ENCODE results near the gene GPRC5D. TPM values are rescaled to one million over a fixed set of nuclear protein-coding genes. Genes with fewer than 3 reads are reported as not detected.

The GPRC5D gene
- polyA plus RNA-seq, 1 donor (not counting 4 experiments of a cell fraction or from before 2014, with no cell fraction given), result 0.08 TPM

GRCh38 chr12:12933742-12934141 lies 18.2 kb downstream of the GPRC5D start:
- no peaks in the 10 kb centered on the region for H3K27me3 ChIP-seq (ENCODE audit: control insufficient read depth, extremely low read depth, insufficient read depth, low read length)
- no peak for DNase-seq (ENCODE audit: low read depth, low spot score)
- H3K9me1 ChIP-seq (ENCODE audit: control insufficient read depth, extremely low read depth, insufficient read depth, low read length), result no peaks in the 10 kb centered on the region
- no peaks in the 10 kb centered on the region for H3K79me2 ChIP-seq (ENCODE audit: control insufficient read depth, insufficient read depth, low read length)
- no peak overlapping the region for H2AFZ ChIP-seq (ENCODE audit: control insufficient read depth, low read length)
- no peak for TF ChIP-seq CTCF (optimal IDR thresholded peaks at IDR 0.05 in 1 of 3, IDR thresholded peaks at IDR 0.05 in 1 of 3, conservative IDR thresholded peaks at IDR 0.05 in 1 of 3; ENCODE audit: extremely low read depth in 1 of 3, insufficient read depth in 2 of 3, low read length in 3 of 3)
- H3K4me1 ChIP-seq (ENCODE audit: control insufficient read depth, extremely low read depth, insufficient read depth, low read length), result no peaks in the 10 kb centered on the region
- no peak overlapping the region for H3K27ac ChIP-seq (ENCODE audit: control insufficient read depth, insufficient read depth, low read length)
- no peaks in the 10 kb centered on the region for H4K20me1 ChIP-seq (ENCODE audit: control insufficient read depth, extremely low read depth, insufficient read depth, low read length)
- dilution Hi-C loops (cut with MboI; ENCODE audit: extremely low pct_ligation_motif_present, low sequenced_read_pairs), result no loop called here
- no peak overlapping the region for H3K4me2 ChIP-seq (ENCODE audit: control insufficient read depth, extremely low read depth, insufficient read depth, low read depth, low read length)
- peaks cover 0 to 2% of the 10 kb centered on the region in 2 experiments for H3K36me3 ChIP-seq (ENCODE audit: control insufficient read depth in 2 of 2, extremely low read depth in 1 of 2, insufficient read depth in 2 of 2, low read length in 2 of 2)
- no peaks in the 10 kb centered on the region for H3K9me3 ChIP-seq (ENCODE audit: control insufficient read depth, low read depth, low read length)
- no peak overlapping the region for H3K4me3 ChIP-seq (ENCODE audit: control insufficient read depth in 2 of 3, extremely low read depth in 1 of 3, insufficient read depth in 2 of 3, low read depth in 1 of 3, low read length in 3 of 3)
- no peak overlapping the region for H3K9ac ChIP-seq (ENCODE audit: control insufficient read depth, extremely low read depth, insufficient read depth, low read length)
- FAIRE-seq, result no peak

GRCh38 chr12:12930633-12931219 lies 21.2 kb downstream of the GPRC5D start:
- TF ChIP-seq EZH2 (IDR thresholded peaks at IDR 0.05; ENCODE audit: low read length), result no peak
- H4K20me1 ChIP-seq (ENCODE audit: control insufficient read depth, extremely low read depth, insufficient read depth, low read length), result no peaks in the 10 kb centered on the region
- FAIRE-seq, result no peak

GRCh38 chr12:12929696-12930095 lies 22.3 kb downstream of the GPRC5D start:
- no peak for TF ChIP-seq EZH2 (IDR thresholded peaks at IDR 0.05; ENCODE audit: low read length)
- no peak for TF ChIP-seq CTCF (optimal IDR thresholded peaks at IDR 0.05 in 1 of 3, IDR thresholded peaks at IDR 0.05 in 1 of 3, conservative IDR thresholded peaks at IDR 0.05 in 1 of 3; ENCODE audit: extremely low read depth in 1 of 3, insufficient read depth in 2 of 3, low read length in 3 of 3)
- Histone ChIP-seq H3K4me2 (ENCODE audit: control insufficient read depth, extremely low read depth, insufficient read depth, low read depth, low read length) (no peak overlapping the region), H3K9ac (ENCODE audit: control insufficient read depth, extremely low read depth, insufficient read depth, low read length) (no peak overlapping the region), H3K79me2 (ENCODE audit: control insufficient read depth, insufficient read depth, low read length) (peaks cover 2% of the 10 kb centered on the region), H2AFZ (ENCODE audit: control insufficient read depth, low read length) (no peak overlapping the region), H3K27me3 (ENCODE audit: control insufficient read depth, extremely low read depth, insufficient read depth, low read length) (no peaks in the 10 kb centered on the region), H3K9me3 (ENCODE audit: control insufficient read depth, low read depth, low read length) (no peaks in the 10 kb centered on the region), H3K4me3 (ENCODE audit: control insufficient read depth in 2 of 3, extremely low read depth in 1 of 3, insufficient read depth in 2 of 3, low read depth in 1 of 3, low read length in 3 of 3) (no peak overlapping the region), H3K27ac (ENCODE audit: control insufficient read depth, insufficient read depth, low read length) (no peak overlapping the region), H3K9me1 (ENCODE audit: control insufficient read depth, extremely low read depth, insufficient read depth, low read length) (no peaks in the 10 kb centered on the region), H3K36me3 (ENCODE audit: control insufficient read depth in 2 of 2, extremely low read depth in 1 of 2, insufficient read depth in 2 of 2, low read length in 2 of 2) (peaks cover 0 to 2% of the 10 kb centered on the region in 2 experiments), H3K4me1 (ENCODE audit: control insufficient read depth, extremely low read depth, insufficient read depth, low read length) (peaks cover 8% of the 10 kb centered on the region), H4K20me1 (ENCODE audit: control insufficient read depth, extremely low read depth, insufficient read depth, low read length) (no peaks in the 10 kb centered on the region)
- FAIRE-seq (no peak), DNase-seq (ENCODE audit: low read depth, low spot score) (no peak)
- dilution Hi-C loops (cut with MboI; ENCODE audit: extremely low pct_ligation_motif_present, low sequenced_read_pairs), result no loop called here

More at GRCh38 chr12:12930633-12931219, 21.2 kb downstream of the GPRC5D start:
- H3K27ac ChIP-seq (ENCODE audit: control insufficient read depth, insufficient read depth, low read length), result no peak overlapping the region
- no peak for DNase-seq (ENCODE audit: low read depth, low spot score)
- H3K4me3 ChIP-seq (ENCODE audit: control insufficient read depth in 2 of 3, extremely low read depth in 1 of 3, insufficient read depth in 2 of 3, low read depth in 1 of 3, low read length in 3 of 3), result no peak overlapping the region
- no peak overlapping the region for H2AFZ ChIP-seq (ENCODE audit: control insufficient read depth, low read length)
- H3K79me2 ChIP-seq (ENCODE audit: control insufficient read depth, insufficient read depth, low read length), result peaks cover 2% of the 10 kb centered on the region
- dilution Hi-C loops (cut with MboI; ENCODE audit: extremely low pct_ligation_motif_present, low sequenced_read_pairs), result no loop called here
- H3K4me2 ChIP-seq (ENCODE audit: control insufficient read depth, extremely low read depth, insufficient read depth, low read depth, low read length), result no peak overlapping the region
- no peaks in the 10 kb centered on the region for H3K9me1 ChIP-seq (ENCODE audit: control insufficient read depth, extremely low read depth, insufficient read depth, low read length)
- H3K4me1 ChIP-seq (ENCODE audit: control insufficient read depth, extremely low read depth, insufficient read depth, low read length), result peaks cover 8% of the 10 kb centered on the region
- H3K27me3 ChIP-seq (ENCODE audit: control insufficient read depth, extremely low read depth, insufficient read depth, low read length), result no peaks in the 10 kb centered on the region
- H3K9ac ChIP-seq (ENCODE audit: control insufficient read depth, extremely low read depth, insufficient read depth, low read length), result no peak overlapping the region
- peaks cover 0 to 2% of the 10 kb centered on the region in 2 experiments for H3K36me3 ChIP-seq (ENCODE audit: control insufficient read depth in 2 of 2, extremely low read depth in 1 of 2, insufficient read depth in 2 of 2, low read length in 2 of 2)
- H3K9me3 ChIP-seq (ENCODE audit: control insufficient read depth, low read depth, low read length), result no peaks in the 10 kb centered on the region
